ENCODE data around the gene CAMK2B.

DNA sequence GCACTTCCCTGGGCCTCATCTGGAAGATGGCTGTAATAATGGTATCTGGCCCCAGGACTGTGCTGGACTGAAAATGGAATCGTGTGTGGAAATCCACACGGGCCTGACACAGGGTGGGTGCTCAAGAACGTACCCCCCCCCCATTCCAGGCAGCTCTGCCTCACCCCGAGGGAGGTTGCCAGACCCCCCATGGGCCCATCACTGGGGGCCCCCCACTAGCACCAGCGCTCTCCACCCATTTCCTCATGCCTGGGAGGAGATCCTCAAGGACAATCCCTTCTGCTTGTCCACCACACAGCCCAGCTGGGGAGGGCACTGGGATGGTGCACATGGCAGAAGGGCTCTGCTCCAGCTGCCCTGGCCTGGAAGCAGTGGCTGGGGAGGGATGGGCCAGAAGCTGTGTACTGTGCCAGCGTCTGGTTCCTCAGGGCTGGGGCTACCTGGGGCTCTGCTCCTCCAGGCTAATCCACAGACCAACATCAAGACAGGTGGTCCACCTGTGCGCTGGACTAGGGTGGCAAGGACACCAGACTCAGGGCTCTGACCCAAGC, 55.4 kb downstream of the CAMK2B start:
- no peak for TF ChIP-seq CTCF (conservative IDR thresholded peaks at IDR 0.05; ENCODE audit: low read depth, low read length)
- no peak for TF ChIP-seq EZH2 (IDR thresholded peaks at IDR 0.05; ENCODE audit: borderline replicate concordance, low read depth, low read length, poor library complexity, severe bottlenecking)
